Brain microvascular endothelial cell (primary cell): ENCODE data around the gene SMIM35.

Experiments
- DNase-seq: peaks from one replicate; pipeline ENCODE4 v3.0.0-alpha.2; 2020
- H3K27ac ChIP-seq: fragments of 250-450 bp; sonication (Bioruptor Pico); 2 replicates; pipeline ENCODE4 v1.5.1; 2020; ENCODE audit warnings: mild to moderate bottlenecking, moderate library complexity
- H3K27me3 ChIP-seq: fragments of 250-450 bp; sonication (Bioruptor Pico); replicated peaks from 2 replicates; pipeline ENCODE4 v1.5.1; 2020; ENCODE audit warnings: mild to moderate bottlenecking
- H3K36me3 ChIP-seq: fragments of 250-450 bp; sonication (Bioruptor Pico); replicated peaks from 2 replicates; pipeline ENCODE4 v1.5.1; 2020; ENCODE audit warnings: mild to moderate bottlenecking
- H3K4me3 ChIP-seq: 2 replicates; pipeline ENCODE4 v1.5.1; 2011; ENCODE audit warnings: low read depth, mild to moderate bottlenecking, control low read depth, low read length, moderate library complexity
- CTCF ChIP-seq: IDR thresholded peaks from 2 replicates; pipeline ENCODE4 v1.5.1; 2011; ENCODE audit warnings: low read depth, mild to moderate bottlenecking, moderate library complexity, low read length, control low read depth, inconsistent platforms; ENCODE audit errors: missing control alignments
- in situ Hi-C: cut with HindIII; loops from 2 replicates; pipeline ENCODE4 v1.10.0; 2017; ENCODE audit warnings: low sequenced_read_pairs, low pct_ligation_motif_present

SMIM35 gene

GRCh38 chr11:117969160-117969991, 117.4 kb downstream of the SMIM35 start:
- TF ChIP-seq CTCF = no peak
- H3K36me3 ChIP-seq = no peaks in the 10 kb centered on the region
- H3K27ac ChIP-seq = no peak overlapping the region
- no peaks in the 10 kb centered on the region for H3K27me3 ChIP-seq
- in situ Hi-C loops = no loop called here
- no peak overlapping the region for H3K4me3 ChIP-seq
- no peak for DNase-seq

DNA sequence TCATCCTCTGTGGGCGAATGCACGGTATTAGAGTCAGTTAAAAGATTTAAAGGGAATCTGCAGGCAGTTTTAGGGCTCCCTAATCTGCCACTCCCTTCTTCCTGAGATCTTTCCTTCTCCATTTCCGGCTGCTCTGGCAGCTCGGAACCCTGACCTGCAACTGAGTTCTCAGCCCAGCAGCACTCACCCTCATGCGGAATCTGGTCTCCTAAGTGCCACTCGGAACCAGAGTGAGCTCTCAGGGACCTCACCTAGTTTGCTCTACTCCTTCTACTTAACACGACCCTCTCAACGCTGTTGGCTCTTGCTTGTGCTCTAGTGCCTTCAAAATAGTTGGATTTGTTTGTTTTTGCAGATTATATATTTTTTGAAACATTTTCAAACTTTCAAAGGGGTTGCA, 119.9 kb downstream of the SMIM35 start:
- Histone ChIP-seq H3K36me3 (no peaks in the 10 kb centered on the region), H3K27ac (no peak overlapping the region), H3K27me3 (no peaks in the 10 kb centered on the region), H3K4me3 (no peak overlapping the region)
- DNase-seq = no peak
- no peak for TF ChIP-seq CTCF
- in situ Hi-C loops = no loop called here

DNA sequence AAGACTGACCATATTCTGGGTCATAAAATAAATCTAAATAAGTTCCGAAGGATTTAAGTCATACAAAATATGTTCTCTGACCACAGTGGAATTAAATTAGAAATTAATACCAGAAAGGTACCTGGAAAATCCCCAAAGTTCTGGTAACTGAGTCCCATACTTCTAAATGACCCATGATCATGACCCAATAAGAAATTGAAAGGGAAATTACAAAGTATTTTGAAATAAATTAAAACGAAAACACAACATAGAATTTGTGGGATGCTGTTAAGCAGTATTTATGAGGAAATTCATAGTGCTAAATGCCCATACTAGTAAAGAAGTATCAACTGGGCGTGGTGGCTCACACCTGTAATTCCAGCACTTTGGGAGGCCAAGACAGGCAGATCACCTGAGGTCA, 123.9 kb downstream of the SMIM35 start:
- no peak for DNase-seq
- H3K4me3 ChIP-seq = no peak overlapping the region
- H3K36me3 ChIP-seq = no peaks in the 10 kb centered on the region
- in situ Hi-C loops = no loop called here
- no peaks in the 10 kb centered on the region for H3K27me3 ChIP-seq
- no peak overlapping the region for H3K27ac ChIP-seq
- no peak for TF ChIP-seq CTCF

GRCh38 chr11:117961896-117962295, 124.9 kb downstream of the SMIM35 start:
- Histone ChIP-seq H3K27me3 (no peaks in the 10 kb centered on the region), H3K4me3 (no peak overlapping the region), H3K36me3 (no peaks in the 10 kb centered on the region), H3K27ac (no peak overlapping the region)
- in situ Hi-C loops = no loop called here
- no peak for DNase-seq
- no peak for TF ChIP-seq CTCF

DNA sequence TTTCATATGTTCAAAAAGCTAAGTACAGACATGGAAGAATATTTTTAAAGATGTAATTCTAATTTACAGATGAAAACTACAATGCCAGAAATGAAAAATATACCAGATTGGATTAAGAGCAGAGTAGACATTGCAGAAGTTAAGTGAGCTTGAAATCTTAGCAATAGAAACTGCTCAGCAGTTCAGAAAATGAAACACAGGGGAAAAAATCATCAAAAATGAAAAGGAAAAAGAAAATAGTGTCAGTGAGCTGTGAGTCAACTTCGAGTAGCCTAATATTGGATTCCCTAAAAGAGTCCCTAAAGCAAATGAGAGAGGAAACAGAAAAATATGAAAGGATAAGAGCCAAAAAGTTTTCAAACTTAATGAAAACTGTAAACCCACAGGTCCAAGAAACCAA, 126.4 kb downstream of the SMIM35 start:
- H3K4me3 ChIP-seq = no peak overlapping the region
- no peaks in the 10 kb centered on the region for H3K36me3 ChIP-seq
- in situ Hi-C loops = no loop called here
- DNase-seq = no peak
- TF ChIP-seq CTCF = no peak
- H3K27me3 ChIP-seq = no peaks in the 10 kb centered on the region
- no peak overlapping the region for H3K27ac ChIP-seq

DNA sequence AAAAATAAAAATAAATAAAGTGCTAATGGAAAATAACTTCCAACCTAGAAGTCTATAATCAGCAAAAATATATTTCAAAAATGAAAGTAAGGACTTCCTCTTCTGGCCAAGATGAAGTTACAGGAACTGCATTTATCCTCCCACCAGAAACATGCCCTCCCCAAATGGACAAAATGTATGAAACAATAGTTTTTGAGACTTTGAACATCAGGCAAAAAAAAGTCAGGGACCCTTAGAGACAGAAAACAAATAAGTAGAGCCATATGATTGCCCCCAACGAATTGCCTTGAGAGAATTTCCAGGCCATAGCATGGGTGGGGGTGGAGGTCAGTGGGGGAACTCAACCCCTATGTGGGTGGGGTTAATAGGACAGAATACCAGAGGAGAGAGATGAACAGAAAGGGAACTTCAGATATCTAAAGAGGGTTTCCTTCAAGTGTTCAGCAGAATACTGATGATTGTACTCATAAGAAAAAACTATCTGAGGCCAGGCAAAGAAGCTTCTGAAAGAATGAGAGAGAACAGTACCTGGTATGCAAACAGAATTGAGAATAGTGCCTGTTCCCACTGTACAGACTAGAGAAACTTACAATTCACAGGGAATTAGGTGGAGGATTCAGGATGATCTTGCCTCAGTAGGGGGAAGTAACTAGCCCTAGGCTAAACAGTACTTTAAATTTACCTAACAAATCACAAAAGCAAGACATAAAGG, 127.2 kb downstream of the SMIM35 start:
- TF ChIP-seq CTCF = no peak
- Histone ChIP-seq H3K27me3 (no peaks in the 10 kb centered on the region), H3K27ac (no peak overlapping the region), H3K4me3 (no peak overlapping the region), H3K36me3 (no peaks in the 10 kb centered on the region)
- in situ Hi-C loops = no loop called here
- no peak for DNase-seq
